HG03066 (cell line): ENCODE results near the gene PPP3CA.
"Not testable (repeated sequence)": the region's sequence is repeated elsewhere in the genome, so short reads cannot be mapped to it uniquely, and the experiment has no call there.

Experiments used
- ATAC-seq: cut with Tn5 transposase; IDR thresholded peaks from one replicate; pipeline ENCODE4 v1.9.1; 2021; ENCODE audit warnings: low read depth; ENCODE audit not compliant: unreplicated experiment

The PPP3CA gene

GRCh38 chr4:101259876-101260275, 87.5 kb downstream of the PPP3CA start:
- peak; percentile 86 for ATAC-seq

GRCh38 chr4:101258883-101259282, 88.4 kb downstream of the PPP3CA start:
- no peak for ATAC-seq

- no peak for ATAC-seq
Observed at GRCh38 chr4:101256222-101256621, 91.1 kb downstream of the PPP3CA start.

- ATAC-seq, result no peak
Observed at GRCh38 chr4:101254776-101255175, 92.5 kb downstream of the PPP3CA start.

GRCh38 chr4:101253121-101253520, 94.2 kb downstream of the PPP3CA start:
- ATAC-seq, result no peak

- peak; percentile 60 for ATAC-seq
Observed at GRCh38 chr4:101252721-101253120, 94.6 kb downstream of the PPP3CA start.

GRCh38 chr4:101251261-101251660, 96.1 kb downstream of the PPP3CA start:
- no peak for ATAC-seq

- no peak for ATAC-seq
Observed at GRCh38 chr4:101244349-101244748, 103.0 kb downstream of the PPP3CA start.

- no peak for ATAC-seq
Observed at GRCh38 chr4:101242441-101242840, 104.9 kb downstream of the PPP3CA start.

- no peak for ATAC-seq
Observed at GRCh38 chr4:101240099-101240498, 107.2 kb downstream of the PPP3CA start.

- no peak for ATAC-seq
Observed at GRCh38 chr4:101239665-101240064, 107.7 kb downstream of the PPP3CA start.

GRCh38 chr4:101238706-101239105, 108.6 kb downstream of the PPP3CA start:
- ATAC-seq, result no peak

- ATAC-seq, result no peak
Observed at GRCh38 chr4:101237773-101238172, 109.6 kb downstream of the PPP3CA start.

GRCh38 chr4:101236097-101236496, 111.2 kb downstream of the PPP3CA start:
- ATAC-seq, result no peak

GRCh38 chr4:101234141-101234540, 113.2 kb downstream of the PPP3CA start:
- not testable (repeated sequence) for ATAC-seq

- ATAC-seq, result no peak
Observed at GRCh38 chr4:101232074-101232776, 115.1 kb downstream of the PPP3CA start.

- no peak for ATAC-seq
Observed at GRCh38 chr4:101230801-101231426, 116.4 kb downstream of the PPP3CA start.

- no peak for ATAC-seq
Observed at GRCh38 chr4:101229116-101229515, 118.2 kb downstream of the PPP3CA start.

- ATAC-seq, result no peak
Observed at GRCh38 chr4:101227715-101228114, 119.6 kb downstream of the PPP3CA start.

- no peak for ATAC-seq
Observed at GRCh38 chr4:101224358-101225218, 122.7 kb downstream of the PPP3CA start.

GRCh38 chr4:101222156-101222845, 125.0 kb downstream of the PPP3CA start:
- ATAC-seq, result no peak
